GM12878 (cell line): ENCODE measurements around the gene DOCK7. TPM values are rescaled to one million over a fixed set of nuclear protein-coding genes. Genes with fewer than 3 reads are reported as not detected.

Experiments used
- polyA plus RNA-seq, 11 experiments: library from polyadenylated mRNA; depleted of rRNA in 4 of 11; unstranded in 6 of 11; stranded (reverse) in 5 of 11; fragments of >200 nt; fragmentation: Nextera tagmentation in 4 of 11; fragmentation: Illumina TruSeq in 1 of 11; extraction: Ambion mirVana in 4 of 11; extraction: Trizol in 1 of 11; gene quantifications; 1 replicate in 1 of 11; 2 replicates in 10 of 11; pipeline versions ENCODE4 v1.2.1 to v1.2.3, GENCODE V29; 2011 to 2016; ENCODE audit warnings: inconsistent platforms in 2 of 11, missing spikeins in 2 of 11, low read depth in 1 of 11
- small RNA-seq: library from RNA; depleted of rRNA; stranded (forward); fragments of <200 nt; gene quantifications from one replicate; pipeline ENCODE3, GENCODE V24; 2014
- total RNA-seq, 4 experiments: library from RNA; depleted of rRNA in 3 of 4; stranded (reverse); fragments of >200 nt in 3 of 4; fragmentation: Illumina TruSeq in 1 of 4; extraction: Trizol in 1 of 4; gene quantifications; 2 replicates each; pipeline versions ENCODE4 v1.2.1 to v1.2.3, GENCODE V29; 2013 to 2021

The DOCK7 gene
- total and polyA plus RNA-seq, 10 of the 15 experiments (the other 5 are each of a cell fraction or from before 2014, with no cell fraction given): 4.8 to 34.6 (median 26.9) TPM

Small RNAs within 50 kb of the gene (small RNA-seq; reads per million reads assigned to genes)
- gene AL451044.1: not detected

Other genes starting within 250 kb of the DOCK7 start
- gene ANGPTL3, start 90.9 kb downstream of the DOCK7 start, total RNA-seq (2014; rRNA removed): not detected in 2 replicates
- gene ANGPTL3, start 90.9 kb downstream of the DOCK7 start, total RNA-seq (2014; rRNA removed; fragmentation: Illumina TruSeq; extraction: Trizol): not detected in 2 replicates
- gene ANGPTL3, start 90.9 kb downstream of the DOCK7 start, total RNA-seq (2021): 0.15 TPM in 1 of 2 replicates, not detected in the other
- gene ANGPTL3, start 90.9 kb downstream of the DOCK7 start, polyA plus RNA-seq (2011; rRNA removed): not detected in 2 replicates
- not detected in 2 replicates for gene ANGPTL3, start 90.9 kb downstream of the DOCK7 start, polyA plus RNA-seq (2014; fragmentation: Illumina TruSeq; extraction: Trizol)
- under 1 TPM in 1 of 2 experiments, not detected in 1; 0.05 TPM for gene ANGPTL3, start 90.9 kb downstream of the DOCK7 start, polyA plus RNA-seq (2014; fragmentation: Nextera tagmentation; extraction: Ambion mirVana)
- gene ANGPTL3, start 90.9 kb downstream of the DOCK7 start, polyA plus RNA-seq (2014; rRNA removed): not detected in 2 replicates
- under 1 TPM in 1 of 2 experiments, not detected in 1; 0.07 TPM for gene ANGPTL3, start 90.9 kb downstream of the DOCK7 start, polyA plus RNA-seq (2016; fragmentation: Nextera tagmentation; extraction: Ambion mirVana)
- 8.1 and 10.5 TPM in 2 replicates for gene ATG4C, start 95.7 kb upstream of the DOCK7 start, total RNA-seq (2014; rRNA removed)
- gene ATG4C, start 95.7 kb upstream of the DOCK7 start, total RNA-seq (2014; rRNA removed; fragmentation: Illumina TruSeq; extraction: Trizol): 9.2 and 9.8 TPM in 2 replicates
- 12.2 and 13.2 TPM in 2 replicates for gene ATG4C, start 95.7 kb upstream of the DOCK7 start, total RNA-seq (2021)
- 19.3 and 29.5 TPM in 2 replicates for gene ATG4C, start 95.7 kb upstream of the DOCK7 start, polyA plus RNA-seq (2011; rRNA removed)
- gene ATG4C, start 95.7 kb upstream of the DOCK7 start, polyA plus RNA-seq (2014; fragmentation: Illumina TruSeq; extraction: Trizol): 18.5 and 25.0 TPM in 2 replicates
- 10 to 100 TPM; 21.3 to 30.9 TPM for gene ATG4C, start 95.7 kb upstream of the DOCK7 start, polyA plus RNA-seq (2014; fragmentation: Nextera tagmentation; extraction: Ambion mirVana)
- gene ATG4C, start 95.7 kb upstream of the DOCK7 start, polyA plus RNA-seq (2014; rRNA removed): 11.6 and 14.4 TPM in 2 replicates
- 10 to 100 TPM; 26.9 to 30.6 TPM for gene ATG4C, start 95.7 kb upstream of the DOCK7 start, polyA plus RNA-seq (2016; fragmentation: Nextera tagmentation; extraction: Ambion mirVana)